RWPE1 (cell line): Measurements from ENCODE around the gene ATF1.
A peak's percentile ranks its signal among the peaks of the same experiment; 100 is the strongest.
"Not testable (repeated sequence)": the region's sequence is repeated elsewhere in the genome, so short reads cannot be mapped to it uniquely, and the experiment has no call there.

Experiments used
- CTCF ChIA-PET: fragments of 350-600 bp; sonication (Branson Sonifier 250); formaldehyde crosslinking; extraction: SDS; loops from one replicate; lab custom pipeline; 2021; lab: Yijun Ruan, JAX
- POLR2A ChIA-PET: fragments of 400-600 bp; formaldehyde crosslinking; extraction: SDS; loops from one replicate; lab custom pipeline; 2020; ENCODE audit warnings: antibody characterized with exemption; ENCODE audit not compliant: low non-redundant PET; lab: Yijun Ruan, JAX
- DNase-seq: peaks from one replicate; pipeline ENCODE4 v3.0.0; 2012; ENCODE audit warnings: low spot score
- H3K27ac ChIP-seq: fragments of 450-650 bp; 2 replicates; pipeline ENCODE4 v1.5.1; 2017
- CTCF ChIP-seq: fragments of 450-650 bp; conservative IDR thresholded peaks from 2 replicates; pipeline ENCODE4 v1.5.1; 2017; ENCODE audit warnings: low read depth, mild to moderate bottlenecking

The ATF1 gene

GRCh38 chr12:50765095-50765911 is 1.4 kb downstream of the ATF1 start:
- peak; percentile 62 for DNase-seq
- peak overlapping the region; percentile 95 for H3K27ac ChIP-seq
- CTCF ChIA-PET = interaction anchor here (0.6 to 1.4 kb wide), 4 partner anchors 8 to 478 kb away, joined by 3 to 6 read pairs (median 4); no protein-coding TSS in a partner anchor
- POLR2A ChIA-PET = interaction anchor here (1.0 kb wide), 2 partner anchors 21 to 318 kb away, joined by 3 read pairs; no protein-coding TSS in a partner anchor
- TF ChIP-seq CTCF = peak; percentile 79

- ChIA-PET CTCF (no interaction called here), POLR2A (no interaction called here)
- DNase-seq = no peak
- no peak overlapping the region for H3K27ac ChIP-seq
- no peak for TF ChIP-seq CTCF
Observed at GRCh38 chr12:50768391-50768790, 4.5 kb downstream of the ATF1 start.

GRCh38 chr12:50768813-50769212 is 4.9 kb downstream of the ATF1 start:
- POLR2A ChIA-PET, CTCF ChIA-PET, DNase-seq, H3K27ac ChIP-seq: not testable (repeated sequence)

- no peak overlapping the region for H3K27ac ChIP-seq
- DNase-seq = no peak
- TF ChIP-seq CTCF = no peak
- ChIA-PET CTCF (no interaction called here), POLR2A (interaction anchor here (0.6 kb wide), 1 partner anchor 262 kb away, joined by 3 read pairs; no protein-coding TSS in a partner anchor)
Observed at GRCh38 chr12:50771409-50771808, 7.5 kb downstream of the ATF1 start.

- CTCF ChIA-PET = no interaction called here
- no peak for DNase-seq
- peak overlapping the region; percentile 24; the same call in 1 of the 2 replicates for H3K27ac ChIP-seq
- POLR2A ChIA-PET = no interaction called here
- no peak for TF ChIP-seq CTCF
Observed at GRCh38 chr12:50772470-50772869, 8.6 kb downstream of the ATF1 start.

- ChIA-PET POLR2A (no interaction called here), CTCF (no interaction called here)
- no peak for TF ChIP-seq CTCF
- no peak for DNase-seq
- peak overlapping the region; percentile 89; the same call in 1 of the 2 replicates for H3K27ac ChIP-seq
Observed at GRCh38 chr12:50772877-50773276, 9.0 kb downstream of the ATF1 start.

- POLR2A ChIA-PET = interaction anchor here (0.6 kb wide), 1 partner anchor 299 kb away, joined by 6 read pairs; no protein-coding TSS in a partner anchor
- DNase-seq = no peak
- no peak for TF ChIP-seq CTCF
- CTCF ChIA-PET = interaction anchor here (0.6 kb wide), 1 partner anchor 15 kb away, joined by 3 read pairs; no protein-coding TSS in a partner anchor
- H3K27ac ChIP-seq = no peak overlapping the region
Observed at GRCh38 chr12:50775251-50775650, 11.3 kb downstream of the ATF1 start.
